Tibial nerve (tissue), 4 donors: Measurements from ENCODE around the gene CLTCL1. TPM values are rescaled to one million over a fixed set of nuclear protein-coding genes. Genes with fewer than 3 reads are reported as not detected.

ENCODE experiments used
- DNase-seq, 2 donors: peaks; one replicate each; pipeline ENCODE4 v3.0.0-alpha.2; 2019; ENCODE audit warnings: low spot score in 2 of 2
- H3K27ac ChIP-seq, 4 donors: fragments of 200-600 bp; sonication (generic) in 3 of 4; one replicate each; pipeline ENCODE4 v1.5.1; 2017 to 2019; ENCODE audit warnings: mild to moderate bottlenecking in 1 of 4
- H3K27me3 ChIP-seq, 2 donors: fragments of 200-600 bp; sonication (generic) in 1 of 2; one replicate each; pipeline versions ENCODE4 v1.5.1 to v1.6.0; 2017 to 2019
- H3K36me3 ChIP-seq, 3 donors: fragments of 200-600 bp; sonication (generic); one replicate each; pipeline ENCODE4 v1.5.1; 2018 to 2019
- H3K4me1 ChIP-seq, 4 donors: fragments of 200-600 bp; sonication (generic) in 3 of 4; one replicate each; pipeline ENCODE4 v1.5.1; 2017 to 2019
- H3K4me3 ChIP-seq, 4 donors: fragments of 200-600 bp; sonication (generic) in 3 of 4; one replicate each; pipeline ENCODE4 v1.5.1; 2017 to 2019; ENCODE audit warnings: mild to moderate bottlenecking in 1 of 4, moderate library complexity in 1 of 4
- H3K9me3 ChIP-seq, 4 donors: fragments of 200-600 bp; sonication (generic) in 3 of 4; one replicate each; pipeline ENCODE4 v1.5.1; 2017 to 2019
- EP300 ChIP-seq, 2 donors: sonication (generic); formaldehyde crosslinking; IDR thresholded peaks; one replicate each; pipeline ENCODE4 v1.6.1; 2017; ENCODE audit warnings: antibody characterized with exemption in 2 of 2, mild to moderate bottlenecking in 1 of 2
- POLR2A ChIP-seq, 2 donors: fragments of 450-650 bp; IDR thresholded peaks; one replicate each; pipeline ENCODE4 v1.6.1; 2017; ENCODE audit warnings: antibody characterized with exemption in 2 of 2, mild to moderate bottlenecking in 2 of 2, moderate library complexity in 2 of 2
- WGBS, 2 donors: methylation state at CpG; one replicate each; pipeline ENCODE4 v1.1.5; 2018; 5-methylcytosine and 5-hydroxymethylcytosine counted together
- total RNA-seq, 4 donors: library from RNA; depleted of rRNA; stranded (reverse); fragments of >200 nt; gene quantifications; one replicate each; pipeline ENCODE4 v1.1.0, GENCODE V29; 2016
- TF ChIP-seq, protein P1 (sequence below), 5 experiments: fragments of 200-600 bp in 3 of 5; fragments of 450-650 bp in 2 of 5; sonication (generic) in 3 of 5; IDR thresholded peaks; one replicate each; pipeline ENCODE4 v1.5.1; 2016 to 2019; ENCODE audit warnings: antibody characterized with exemption in 5 of 5, mild to moderate bottlenecking in 3 of 5, moderate library complexity in 2 of 5

Gene CLTCL1
- total RNA-seq, 4 donors from 2014 or later = 22.6 to 35.9 (median 26.8) TPM

- DNase-seq = no peak
- TF ChIP-seq POLR2A (IDR thresholded peaks at IDR 0.05) = no peak
- no peak for TF ChIP-seq EP300 (IDR thresholded peaks at IDR 0.05)
- TF ChIP-seq, protein P1, sequence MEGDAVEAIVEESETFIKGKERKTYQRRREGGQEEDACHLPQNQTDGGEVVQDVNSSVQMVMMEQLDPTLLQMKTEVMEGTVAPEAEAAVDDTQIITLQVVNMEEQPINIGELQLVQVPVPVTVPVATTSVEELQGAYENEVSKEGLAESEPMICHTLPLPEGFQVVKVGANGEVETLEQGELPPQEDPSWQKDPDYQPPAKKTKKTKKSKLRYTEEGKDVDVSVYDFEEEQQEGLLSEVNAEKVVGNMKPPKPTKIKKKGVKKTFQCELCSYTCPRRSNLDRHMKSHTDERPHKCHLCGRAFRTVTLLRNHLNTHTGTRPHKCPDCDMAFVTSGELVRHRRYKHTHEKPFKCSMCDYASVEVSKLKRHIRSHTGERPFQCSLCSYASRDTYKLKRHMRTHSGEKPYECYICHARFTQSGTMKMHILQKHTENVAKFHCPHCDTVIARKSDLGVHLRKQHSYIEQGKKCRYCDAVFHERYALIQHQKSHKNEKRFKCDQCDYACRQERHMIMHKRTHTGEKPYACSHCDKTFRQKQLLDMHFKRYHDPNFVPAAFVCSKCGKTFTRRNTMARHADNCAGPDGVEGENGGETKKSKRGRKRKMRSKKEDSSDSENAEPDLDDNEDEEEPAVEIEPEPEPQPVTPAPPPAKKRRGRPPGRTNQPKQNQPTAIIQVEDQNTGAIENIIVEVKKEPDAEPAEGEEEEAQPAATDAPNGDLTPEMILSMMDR (IDR thresholded peaks at IDR 0.05) = no peak
- peaks cover 0 to 5% (median 0%) of the 10 kb centered on the region in 3 donors for H3K36me3 ChIP-seq
- peaks cover 0 to under 1% (median 0%) of the 10 kb centered on the region in 4 donors for H3K9me3 ChIP-seq
- peak overlapping the region in 2 of 4 donors; percentile 35 to 46 for H3K4me3 ChIP-seq
- H3K4me1 ChIP-seq = peaks cover 0 to 55% (median 38%) of the 10 kb centered on the region in 4 donors
- peak overlapping the region in 1 of 4 donors; percentile 23 for H3K27ac ChIP-seq
- WGBS, 2 donors = 50 to 64% methylated on average over 3 to 6 of the region's 7 CpGs
- peaks cover 0 to 41% of the 10 kb centered on the region in 2 donors for H3K27me3 ChIP-seq
These were observed 121.6 kb downstream of the CLTCL1 start for GRCh38 chr22:19169947-19170318.

GRCh38 chr22:19169002-19169946 is 122.2 kb downstream of the CLTCL1 start:
- TF ChIP-seq, protein P1 (IDR thresholded peaks at IDR 0.05) = no peak
- TF ChIP-seq POLR2A (IDR thresholded peaks at IDR 0.05) (no peak), EP300 (IDR thresholded peaks at IDR 0.05) (no peak)
- Histone ChIP-seq H3K4me1 (peaks cover 0 to 48% (median 33%) of the 10 kb centered on the region in 4 donors), H3K36me3 (peaks cover 0 to 3% (median 0%) of the 10 kb centered on the region in 3 donors), H3K4me3 (peak overlapping the region; percentile 1 to 46 (median 28)), H3K9me3 (peaks cover 0 to 7% (median 0%) of the 10 kb centered on the region in 4 donors), H3K27ac (peak overlapping the region in 1 of 4 donors; percentile 23), H3K27me3 (peaks cover 0 to 46% of the 10 kb centered on the region in 2 donors)
- WGBS, 2 donors = 4% methylated on average over 47 to 55 of the region's 58 CpGs
- DNase-seq = no peak

DNA sequence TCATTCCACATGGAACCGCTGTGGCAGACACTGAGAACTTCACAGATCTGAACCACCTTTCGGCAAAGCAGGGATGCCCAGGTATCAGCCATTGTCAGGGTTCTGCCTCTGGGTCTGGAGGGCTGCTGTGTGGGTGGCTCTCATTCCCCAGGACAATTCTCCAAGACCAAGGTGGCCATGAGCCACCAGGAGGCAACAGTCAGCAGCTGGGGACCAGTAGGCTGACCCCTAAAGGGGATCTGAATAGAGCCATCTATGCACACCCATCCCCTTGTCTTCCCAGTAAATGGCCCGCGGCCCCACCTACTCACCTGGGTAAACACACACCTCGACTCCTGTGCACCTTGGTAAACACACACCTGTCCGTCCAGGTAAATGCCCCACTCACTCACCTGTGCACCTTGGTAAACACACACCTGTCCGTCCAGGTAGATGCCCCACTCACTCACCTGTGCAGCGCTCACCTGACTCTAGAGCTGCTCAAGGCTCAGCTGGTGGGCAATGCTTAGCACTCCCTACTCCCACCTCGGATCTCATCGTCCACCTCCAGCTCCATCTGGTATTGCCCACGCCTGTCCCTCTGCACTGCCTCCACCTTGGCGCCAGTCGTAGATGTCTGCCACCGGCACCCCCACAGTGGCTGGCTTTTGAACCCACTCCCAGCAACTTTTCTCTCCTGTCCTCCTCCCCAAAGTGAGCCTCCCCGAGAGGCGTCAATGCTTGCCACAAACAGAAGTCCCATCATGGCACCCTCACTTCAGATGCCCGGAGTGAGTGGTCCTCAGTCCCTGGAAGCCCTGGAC is 123.2 kb downstream of the CLTCL1 start:
- H3K27me3 ChIP-seq = peaks cover 0 to 52% of the 10 kb centered on the region in 2 donors
- WGBS, 2 donors = 69 to 72% methylated on average over 17 of the region's 17 CpGs
- peaks cover 0 to 11% (median 0%) of the 10 kb centered on the region in 4 donors for H3K9me3 ChIP-seq
- H3K4me3 ChIP-seq = no peak overlapping the region
- H3K4me1 ChIP-seq = peaks cover 0 to 38% (median 28%) of the 10 kb centered on the region in 4 donors
- H3K27ac ChIP-seq = no peak overlapping the region
- H3K36me3 ChIP-seq = no peaks in the 10 kb centered on the region
- DNase-seq = no peak
- TF ChIP-seq, protein P1 (IDR thresholded peaks at IDR 0.05) = no peak
- TF ChIP-seq POLR2A (IDR thresholded peaks at IDR 0.05) (no peak), EP300 (IDR thresholded peaks at IDR 0.05) (no peak)

GRCh38 chr22:19167106-19167869 is 124.2 kb downstream of the CLTCL1 start:
- H3K27me3 ChIP-seq = peaks cover 0 to 58% of the 10 kb centered on the region in 2 donors
- no peak overlapping the region for H3K27ac ChIP-seq
- WGBS, 2 donors = 59 to 63% methylated on average over 13 of the region's 13 CpGs
- H3K9me3 ChIP-seq = peaks cover 0 to 11% (median 0%) of the 10 kb centered on the region in 4 donors
- peaks cover 0 to 28% (median 20%) of the 10 kb centered on the region in 4 donors for H3K4me1 ChIP-seq
- no peak overlapping the region for H3K4me3 ChIP-seq
- no peak for DNase-seq
- H3K36me3 ChIP-seq = no peaks in the 10 kb centered on the region
- TF ChIP-seq, protein P1 (IDR thresholded peaks at IDR 0.05) = no peak
- TF ChIP-seq EP300 (IDR thresholded peaks at IDR 0.05) = no peak
